Suprapubic skin (tissue), 4 donors: Measurements from ENCODE around the gene OGDHL. TPM values are rescaled to one million over a fixed set of nuclear protein-coding genes. Genes with fewer than 3 reads are reported as not detected.
A peak's percentile ranks its signal among the peaks of the same experiment; 100 is the strongest.

Experiments used
- DNase-seq, 2 donors: peaks; one replicate each; pipeline ENCODE4 v3.0.0-alpha.2; 2019; ENCODE audit warnings: low spot score in 2 of 2
- H3K27ac ChIP-seq: fragments of 200-600 bp; sonication (generic); one replicate; pipeline ENCODE4 v1.5.1; 2019
- H3K27me3 ChIP-seq: fragments of 200-600 bp; sonication (generic); one replicate; pipeline ENCODE4 v1.5.1; 2019
- H3K36me3 ChIP-seq: fragments of 200-600 bp; sonication (generic); one replicate; pipeline ENCODE4 v1.5.1; 2019
- H3K4me1 ChIP-seq: fragments of 200-600 bp; sonication (generic); one replicate; pipeline ENCODE4 v1.5.1; 2019
- H3K4me3 ChIP-seq: fragments of 200-600 bp; sonication (generic); one replicate; pipeline ENCODE4 v1.5.1; 2019; ENCODE audit warnings: mild to moderate bottlenecking
- H3K9me3 ChIP-seq: fragments of 200-600 bp; sonication (generic); one replicate; pipeline ENCODE4 v1.5.1; 2019
- EP300 ChIP-seq: sonication (generic); formaldehyde crosslinking; IDR thresholded peaks from one replicate; pipeline ENCODE4 v1.6.1; 2017; ENCODE audit warnings: antibody characterized with exemption
- POLR2A ChIP-seq, 2 donors: fragments of 450-650 bp; IDR thresholded peaks; one replicate each; pipeline ENCODE4 v1.6.1; 2017; ENCODE audit warnings: antibody characterized with exemption in 2 of 2, mild to moderate bottlenecking in 2 of 2, moderate library complexity in 2 of 2
- POLR2AphosphoS5 ChIP-seq, 3 donors: sonication (generic); formaldehyde crosslinking; IDR thresholded peaks; one replicate each; pipeline ENCODE4 v1.6.1; 2017; ENCODE audit warnings: antibody characterized with exemption in 3 of 3
- WGBS: methylation state at CpG from one replicate; pipeline ENCODE4 v1.1.5; 2018; 5-methylcytosine and 5-hydroxymethylcytosine counted together
- total RNA-seq, 4 donors: library from RNA; depleted of rRNA; stranded (reverse); fragments of >200 nt; gene quantifications; one replicate each; pipeline ENCODE4 v1.1.0, GENCODE V29; 2016
- TF ChIP-seq, protein P1 (sequence below), 2 donors: fragments of 200-600 bp in 1 of 2; fragments of 450-650 bp in 1 of 2; sonication (generic) in 1 of 2; IDR thresholded peaks; one replicate each; pipeline ENCODE4 v1.5.1; 2016 to 2019; ENCODE audit warnings: antibody characterized with exemption in 2 of 2, mild to moderate bottlenecking in 1 of 2, moderate library complexity in 1 of 2

Gene OGDHL
- total RNA-seq, 4 donors from 2014 or later, result 0.18 TPM; not detected in 3

DNA sequence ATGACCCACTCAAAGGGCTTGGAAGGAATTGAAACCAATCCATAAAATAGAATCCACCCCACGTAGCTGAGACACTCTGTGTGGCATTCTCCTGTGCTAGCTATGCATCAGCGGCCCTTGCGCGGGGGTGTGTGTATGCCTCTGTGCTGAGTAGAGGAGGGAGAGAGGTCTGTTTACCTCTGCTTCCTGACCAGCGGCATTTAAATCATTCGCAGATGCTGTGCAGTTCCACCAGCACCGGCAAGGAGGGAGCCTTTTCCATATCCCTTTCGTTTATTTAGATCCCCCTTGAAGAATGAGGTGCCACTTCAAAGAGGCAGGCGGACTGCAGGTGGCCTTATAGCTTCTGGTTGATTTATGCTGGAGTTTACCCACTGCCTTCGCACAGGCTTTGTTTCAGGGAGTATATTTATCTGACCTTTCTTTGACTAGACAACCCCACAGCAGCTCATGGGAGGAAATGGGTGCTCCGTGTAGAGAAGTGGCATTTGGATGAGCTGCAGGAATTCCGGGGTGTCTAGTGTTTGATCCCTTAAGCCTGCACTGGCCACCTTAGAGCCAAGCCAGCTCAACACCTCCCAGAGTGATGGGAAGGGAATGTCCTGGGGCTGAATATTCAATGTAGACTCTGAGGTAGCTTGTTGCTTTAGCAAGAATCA is 71.3 kb downstream of the OGDHL start:
- H3K9me3 ChIP-seq, result peaks cover under 1% of the 10 kb centered on the region
- TF ChIP-seq, protein P1, sequence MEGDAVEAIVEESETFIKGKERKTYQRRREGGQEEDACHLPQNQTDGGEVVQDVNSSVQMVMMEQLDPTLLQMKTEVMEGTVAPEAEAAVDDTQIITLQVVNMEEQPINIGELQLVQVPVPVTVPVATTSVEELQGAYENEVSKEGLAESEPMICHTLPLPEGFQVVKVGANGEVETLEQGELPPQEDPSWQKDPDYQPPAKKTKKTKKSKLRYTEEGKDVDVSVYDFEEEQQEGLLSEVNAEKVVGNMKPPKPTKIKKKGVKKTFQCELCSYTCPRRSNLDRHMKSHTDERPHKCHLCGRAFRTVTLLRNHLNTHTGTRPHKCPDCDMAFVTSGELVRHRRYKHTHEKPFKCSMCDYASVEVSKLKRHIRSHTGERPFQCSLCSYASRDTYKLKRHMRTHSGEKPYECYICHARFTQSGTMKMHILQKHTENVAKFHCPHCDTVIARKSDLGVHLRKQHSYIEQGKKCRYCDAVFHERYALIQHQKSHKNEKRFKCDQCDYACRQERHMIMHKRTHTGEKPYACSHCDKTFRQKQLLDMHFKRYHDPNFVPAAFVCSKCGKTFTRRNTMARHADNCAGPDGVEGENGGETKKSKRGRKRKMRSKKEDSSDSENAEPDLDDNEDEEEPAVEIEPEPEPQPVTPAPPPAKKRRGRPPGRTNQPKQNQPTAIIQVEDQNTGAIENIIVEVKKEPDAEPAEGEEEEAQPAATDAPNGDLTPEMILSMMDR (IDR thresholded peaks at IDR 0.05), result no peak
- no peak for TF ChIP-seq POLR2AphosphoS5 (IDR thresholded peaks at IDR 0.05)
- TF ChIP-seq POLR2A (IDR thresholded peaks at IDR 0.05), result no peak
- no peak for TF ChIP-seq EP300
- peak in 1 of 2 donors; percentile 32 for DNase-seq
- H3K27ac ChIP-seq, result no peak overlapping the region
- no peak overlapping the region for H3K4me3 ChIP-seq
- no peaks in the 10 kb centered on the region for H3K36me3 ChIP-seq
- H3K27me3 ChIP-seq, result peaks cover 47% of the 10 kb centered on the region
- 11% methylated on average over 11 of the region's 12 CpGs for WGBS
- no peaks in the 10 kb centered on the region for H3K4me1 ChIP-seq

DNA sequence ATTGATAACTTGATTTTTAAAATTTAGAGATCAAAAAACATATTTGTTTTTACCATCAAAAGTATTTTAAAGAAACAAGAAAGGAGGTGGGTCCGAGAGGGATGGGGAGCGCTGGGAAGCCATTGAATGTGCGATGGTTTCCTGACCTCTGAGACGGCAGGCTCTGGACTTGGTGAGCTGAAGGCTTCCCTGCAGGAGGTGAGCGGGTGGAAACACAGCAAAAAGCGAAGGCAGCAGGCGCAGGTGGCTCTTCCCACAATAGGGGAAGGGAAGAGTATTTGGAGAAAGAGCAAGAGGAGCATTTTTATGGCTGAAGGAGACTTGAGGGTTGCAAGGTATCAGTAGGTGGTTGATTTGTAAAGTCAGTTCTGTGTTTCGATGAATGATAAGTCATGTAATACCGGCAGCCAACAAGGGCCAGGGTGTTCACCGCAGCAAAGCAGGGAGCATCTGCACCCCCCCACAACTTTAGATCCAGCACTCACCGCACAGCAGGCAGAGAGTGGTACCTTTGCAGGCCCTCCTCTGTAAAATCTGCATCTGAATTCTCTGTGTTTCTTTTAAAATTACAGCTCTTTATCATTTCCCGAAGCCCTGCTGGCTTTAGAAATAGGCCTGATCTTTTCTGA is 72.1 kb downstream of the OGDHL start:
- no peak for TF ChIP-seq EP300
- no peak for TF ChIP-seq POLR2A (IDR thresholded peaks at IDR 0.05)
- no peak for TF ChIP-seq POLR2AphosphoS5 (IDR thresholded peaks at IDR 0.05)
- TF ChIP-seq, protein P1 (IDR thresholded peaks at IDR 0.05), result no peak
- Histone ChIP-seq H3K4me3 (no peak overlapping the region), H3K9me3 (peaks cover 3% of the 10 kb centered on the region), H3K27ac (no peak overlapping the region), H3K4me1 (no peaks in the 10 kb centered on the region), H3K36me3 (no peaks in the 10 kb centered on the region), H3K27me3 (peaks cover 47% of the 10 kb centered on the region)
- DNase-seq, result no peak
- 20% methylated on average over 12 of the region's 12 CpGs for WGBS

DNA sequence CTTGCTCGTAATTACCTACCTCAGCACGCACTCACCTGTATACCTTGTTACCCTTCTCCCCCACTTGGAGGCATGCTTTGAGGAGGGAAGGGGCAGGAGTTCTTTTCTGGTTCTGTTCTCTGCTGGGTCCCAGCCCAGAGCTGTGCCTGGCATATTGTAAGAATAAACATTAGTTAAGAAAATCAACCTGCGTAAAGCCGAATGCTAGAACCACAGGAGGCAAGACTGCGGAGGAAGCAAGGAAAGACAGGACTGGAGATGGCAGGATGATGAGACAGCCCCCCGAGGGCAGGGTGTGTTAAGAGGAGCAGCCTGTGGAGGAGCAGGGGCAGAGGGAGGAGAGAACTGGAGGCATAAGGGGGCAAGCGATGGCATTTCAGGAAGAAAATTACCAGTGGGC is 73.2 kb downstream of the OGDHL start:
- Histone ChIP-seq H3K4me1 (no peaks in the 10 kb centered on the region), H3K36me3 (no peaks in the 10 kb centered on the region), H3K9me3 (peaks cover 3% of the 10 kb centered on the region), H3K27me3 (peaks cover 47% of the 10 kb centered on the region), H3K4me3 (no peak overlapping the region), H3K27ac (no peak overlapping the region)
- WGBS, result 15% methylated on average over 7 of the region's 7 CpGs
- TF ChIP-seq POLR2AphosphoS5 (IDR thresholded peaks at IDR 0.05) (no peak), EP300 (no peak), POLR2A (IDR thresholded peaks at IDR 0.05) (no peak)
- TF ChIP-seq, protein P1 (IDR thresholded peaks at IDR 0.05), result no peak
- peak in 1 of 2 donors; percentile 52 for DNase-seq

DNA sequence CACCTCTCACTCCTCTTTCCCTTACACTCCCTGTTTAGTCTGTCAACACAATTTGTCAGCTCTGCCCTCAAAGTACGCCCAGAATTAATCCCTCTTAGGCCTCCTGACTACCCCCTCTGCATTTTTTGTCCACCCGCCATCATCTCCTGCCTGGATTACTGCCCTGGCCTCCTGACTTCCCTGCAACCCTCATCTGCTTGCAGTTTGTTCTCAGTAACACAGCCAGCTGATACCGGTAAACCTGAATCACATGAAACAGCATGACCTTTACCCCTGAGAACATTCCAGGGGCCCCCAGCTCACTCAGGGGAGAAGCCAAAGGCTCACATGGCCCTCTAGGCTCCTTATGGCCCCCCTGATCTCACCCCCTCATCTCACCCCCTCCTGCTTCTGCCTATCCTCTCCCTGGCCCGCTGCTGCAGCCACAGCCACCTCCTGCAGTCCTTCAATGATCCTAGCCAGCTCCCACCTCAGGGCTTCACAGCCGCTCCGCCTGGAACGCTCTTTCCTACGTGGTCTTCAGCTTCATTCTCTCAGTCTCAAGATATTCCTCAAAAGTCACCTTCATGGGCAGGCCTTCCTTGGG is 73.8 kb downstream of the OGDHL start:
- WGBS, result 27% methylated on average over 8 of the region's 8 CpGs
- TF ChIP-seq POLR2AphosphoS5 (IDR thresholded peaks at IDR 0.05), result no peak
- TF ChIP-seq, protein P1 (IDR thresholded peaks at IDR 0.05), result no peak
- TF ChIP-seq POLR2A (IDR thresholded peaks at IDR 0.05), result no peak
- TF ChIP-seq EP300, result no peak
- peaks cover 3% of the 10 kb centered on the region for H3K9me3 ChIP-seq
- H3K4me1 ChIP-seq, result no peaks in the 10 kb centered on the region
- peak in 1 of 2 donors; percentile 24 for DNase-seq
- H3K27me3 ChIP-seq, result peaks cover 47% of the 10 kb centered on the region
- no peak overlapping the region for H3K4me3 ChIP-seq
- no peaks in the 10 kb centered on the region for H3K36me3 ChIP-seq
- H3K27ac ChIP-seq, result no peak overlapping the region

DNA sequence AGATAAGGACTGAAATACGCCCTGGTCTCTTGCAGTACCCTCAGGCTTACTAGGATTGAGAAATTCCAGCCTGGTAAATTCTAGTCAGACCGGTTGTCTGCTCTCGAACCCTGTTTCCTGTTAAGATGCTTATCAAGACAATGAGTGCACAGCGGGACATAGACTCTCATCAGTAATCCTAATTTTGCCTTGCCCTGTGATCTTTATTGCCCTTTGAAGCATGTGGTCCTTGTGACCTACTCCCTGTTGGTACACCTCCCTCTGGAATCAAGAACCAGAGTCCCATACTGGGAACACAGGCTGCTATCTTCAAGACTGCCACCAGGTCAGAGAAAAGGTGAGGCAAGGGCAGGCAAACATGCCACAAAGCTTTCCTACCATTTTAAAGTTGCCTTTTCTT is 75.5 kb downstream of the OGDHL start:
- Histone ChIP-seq H3K9me3 (peaks cover 3% of the 10 kb centered on the region), H3K27ac (no peak overlapping the region), H3K4me3 (no peak overlapping the region), H3K27me3 (peaks cover 42% of the 10 kb centered on the region), H3K4me1 (no peaks in the 10 kb centered on the region), H3K36me3 (no peaks in the 10 kb centered on the region)
- DNase-seq, result no peak
- no peak for TF ChIP-seq POLR2AphosphoS5 (IDR thresholded peaks at IDR 0.05)
- TF ChIP-seq EP300, result no peak
- TF ChIP-seq POLR2A (IDR thresholded peaks at IDR 0.05), result no peak
- TF ChIP-seq, protein P1 (IDR thresholded peaks at IDR 0.05), result no peak
- WGBS, result 51% methylated on average over 4 of the region's 4 CpGs
